Measurements from ENCODE around the gene ITPR1.

GRCh38 chr3:4515916-4516579, 22.9 kb downstream of the ITPR1 start:
- TF ChIP-seq CTCF (IDR thresholded peaks at IDR 0.05; ENCODE audit: insufficient read depth, low read depth, low read length) (no peak), EZH2 (IDR thresholded peaks at IDR 0.05; ENCODE audit: insufficient read depth, low read length) (no peak)
